Smooth muscle cell of trachea (primary cell): ENCODE measurements around the gene CEP44. TPM values are rescaled to one million over a fixed set of nuclear protein-coding genes. Genes with fewer than 3 reads are reported as not detected.

Experiments
- total RNA-seq: library from RNA; depleted of rRNA; stranded (reverse); fragments of >200 nt; gene quantifications from 2 replicates; pipeline ENCODE4 v1.2.1, GENCODE V29; 2014

CEP44 gene, protein sequence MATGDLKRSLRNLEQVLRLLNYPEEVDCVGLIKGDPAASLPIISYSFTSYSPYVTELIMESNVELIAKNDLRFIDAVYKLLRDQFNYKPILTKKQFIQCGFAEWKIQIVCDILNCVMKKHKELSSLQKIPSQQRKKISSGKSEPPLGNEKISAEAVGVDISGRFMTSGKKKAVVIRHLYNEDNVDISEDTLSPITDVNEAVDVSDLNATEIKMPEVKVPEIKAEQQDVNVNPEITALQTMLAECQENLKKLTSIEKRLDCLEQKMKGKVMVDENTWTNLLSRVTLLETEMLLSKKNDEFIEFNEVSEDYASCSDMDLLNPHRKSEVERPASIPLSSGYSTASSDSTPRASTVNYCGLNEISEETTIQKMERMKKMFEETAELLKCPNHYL
- total RNA-seq: 8.9 and 21.8 TPM in 2 replicates

DNA sequence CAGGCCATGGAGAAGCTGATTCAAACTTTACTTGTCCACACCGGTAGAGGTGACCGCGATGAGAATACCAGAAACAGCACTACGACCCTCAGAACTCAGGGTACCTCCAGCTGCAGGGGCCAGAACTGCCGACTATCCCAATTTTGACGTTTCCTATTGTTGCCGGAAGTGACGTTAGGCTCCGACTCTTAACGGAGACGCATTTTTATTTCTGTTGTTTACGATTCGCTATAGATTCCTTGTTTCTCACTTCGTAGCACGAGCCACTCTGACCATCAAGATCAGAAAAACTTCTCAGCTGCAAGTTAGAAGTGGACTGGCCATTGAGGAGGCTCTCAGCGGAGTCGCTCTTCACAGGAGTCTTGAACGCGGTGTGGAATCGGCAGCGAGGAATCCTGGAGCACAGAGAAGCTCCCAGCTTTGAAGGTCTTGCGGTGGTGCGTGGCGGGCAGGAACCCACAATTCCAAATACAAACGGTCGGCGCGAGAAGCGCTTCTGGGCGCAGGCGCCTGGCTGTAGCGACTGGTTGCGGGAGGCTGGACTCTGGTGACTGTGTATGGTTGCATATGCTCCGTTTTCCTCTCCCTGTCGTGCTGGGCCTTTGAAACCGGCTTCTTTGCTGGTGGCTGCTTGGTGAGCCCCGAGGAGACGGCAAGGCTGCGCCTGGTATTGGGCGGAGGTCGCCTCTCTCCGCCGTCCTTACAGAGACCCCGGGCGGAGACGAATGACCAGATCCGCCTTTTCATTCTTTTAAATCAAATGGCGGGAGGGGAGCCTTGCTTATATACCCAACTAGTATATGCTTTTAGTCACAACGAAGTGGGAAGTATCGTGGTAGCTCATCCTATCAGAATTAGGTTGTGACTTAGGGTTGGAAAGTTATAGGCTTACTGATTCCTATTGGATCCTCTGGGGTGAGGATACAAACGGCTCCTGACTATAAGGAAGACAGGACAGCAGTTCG, at the start of gene CEP44, which contains the start of gene FBXO8:
Gene CEP44, plus strand, starts transcription at position 405 of the 965 bp plus-strand sequence. CDS start 15,211 bp downstream, outside the sequence.
Gene FBXO8, minus strand, starts transcription at position 161 of the 965 bp plus-strand sequence. CDS start 20,575 bp downstream, outside the sequence.

Other genes with a start within 250 kb of the CEP44 start
- 36.6 and 50.6 TPM in 2 replicates for gene FBXO8, start 244 bp upstream of the CEP44 start, total RNA-seq
- gene HPGD, start 238.6 kb downstream of the CEP44 start, total RNA-seq: 0.33 and 0.44 TPM in 2 replicates